Hepatocyte (in vitro differentiated cells): ENCODE results near the gene ABCF2.

ENCODE experiments used
- CTCF ChIP-seq: fragments of 200-600 bp; sonication (generic); IDR thresholded peaks from 2 replicates; pipeline ENCODE4 v1.5.1; 2016; ENCODE audit warnings: antibody characterized with exemption, mild to moderate bottlenecking; ENCODE audit not compliant: poor library complexity
- EZH2 ChIP-seq: fragments of 200-600 bp; sonication (generic); IDR thresholded peaks from 2 replicates; pipeline ENCODE4 v1.6.1; 2016; ENCODE audit warnings: antibody characterized with exemption, mild to moderate bottlenecking, borderline replicate concordance
- EZH2phosphoT487 ChIP-seq: fragments of 200-600 bp; sonication (generic); IDR thresholded peaks from one replicate; pipeline ENCODE4 v1.6.1; 2018; ENCODE audit warnings: antibody characterized with exemption, mild to moderate bottlenecking, low read depth, moderate library complexity; ENCODE audit not compliant: unreplicated experiment, severe bottlenecking

GRCh38 chr7:151205730-151206129 is 21.3 kb downstream of the ABCF2 start:
- TF ChIP-seq CTCF (no peak), EZH2 (no peak), EZH2phosphoT487 (no peak)
